H1 (cell line): ENCODE data around the gene ALDH1B1. TPM values are rescaled to one million over a fixed set of nuclear protein-coding genes. Genes with fewer than 3 reads are reported as not detected.

Source experiments
- CTCF ChIA-PET: fragments of 300-600 bp; sonication (Branson Sonifier 250); formaldehyde crosslinking; loops from one replicate; lab custom pipeline; 2021; ENCODE audit not compliant: partially characterized antibody; lab: Charles Lee
- POLR2A ChIA-PET: fragments of 300-600 bp; sonication (Branson Sonifier 250); formaldehyde crosslinking; loops from one replicate; lab custom pipeline; 2021; ENCODE audit warnings: inconsistent platforms; ENCODE audit not compliant: partially characterized antibody; lab: Charles Lee
- DNase-seq, 2 experiments: peaks; one replicate each; pipeline versions ENCODE4 v3.0.0 to v3.0.0-alpha.2; 2010 to 2022; ENCODE audit warnings: low spot score in 2 of 2, low read depth in 1 of 2, mixed read lengths in 1 of 2
- FAIRE-seq: peaks from 2 replicates; lab custom pipeline; 2011; peaks lifted over from hg19 to GRCh38; lab: Jason Lieb, UNC
- H2AFZ ChIP-seq: 2 replicates; pipeline ENCODE4 v1.8.1; 2012; ENCODE audit warnings: low read length, inconsistent platforms
- H2AK5ac ChIP-seq: 2 replicates; pipeline ENCODE4 v1.6.1; 2013; ENCODE audit warnings: low read depth, low read length
- H2BK120ac ChIP-seq: replicated peaks from 2 replicates; pipeline ENCODE3; 2013; ENCODE audit warnings: low read depth, low read length, inconsistent platforms
- H2BK12ac ChIP-seq: 2 replicates; pipeline ENCODE4 v1.6.1; 2013; ENCODE audit warnings: low read depth, low read length
- H2BK15ac ChIP-seq: 2 replicates; pipeline ENCODE4 v1.6.1; 2013; ENCODE audit warnings: low read length
- H2BK20ac ChIP-seq: 2 replicates; pipeline ENCODE4 v1.6.1; 2013; ENCODE audit warnings: low read length
- H2BK5ac ChIP-seq: 2 replicates; pipeline ENCODE4 v1.6.1; 2013; ENCODE audit warnings: low read depth, low read length
- H3K14ac ChIP-seq: 2 replicates; pipeline ENCODE4 v1.6.1; 2013; ENCODE audit warnings: inconsistent platforms; ENCODE audit not compliant: insufficient read length
- H3K18ac ChIP-seq: 2 replicates; pipeline ENCODE4 v1.6.1; 2013; ENCODE audit warnings: low read length; ENCODE audit errors: extremely low read depth
- H3K23ac ChIP-seq: 2 replicates; pipeline ENCODE4 v1.6.1; 2013; ENCODE audit warnings: inconsistent platforms; ENCODE audit not compliant: insufficient read length
- H3K23me2 ChIP-seq: 2 replicates; pipeline ENCODE4 v1.6.1; 2013; ENCODE audit warnings: low read depth, low read length
- H3K27ac ChIP-seq: 2 replicates; pipeline ENCODE4 v1.6.1; 2011; ENCODE audit warnings: low read depth, low read length, inconsistent platforms
- H3K27me3 ChIP-seq, 4 experiments: replicated peaks in 1 of 4; 1 replicate in 1 of 4; 2 replicates in 3 of 4; pipeline versions ENCODE4 v1.6.1 to v1.8.1; 2011 to 2013; ENCODE audit warnings: low read length in 3 of 4, mild to moderate bottlenecking in 3 of 4, inconsistent platforms in 2 of 4, mixed read lengths in 2 of 4, moderate library complexity in 1 of 4; ENCODE audit not compliant: control insufficient read depth in 3 of 4, insufficient read depth in 3 of 4; ENCODE audit errors: extremely low read depth in 1 of 4
- H3K36me3 ChIP-seq, 4 experiments: 2 replicates each; pipeline versions ENCODE4 v1.6.1 to v1.8.1; 2011 to 2013; ENCODE audit warnings: mild to moderate bottlenecking in 4 of 4, low read length in 3 of 4, moderate library complexity in 2 of 4, control low read depth in 1 of 4, inconsistent platforms in 1 of 4; ENCODE audit not compliant: insufficient read depth in 4 of 4, control insufficient read depth in 2 of 4
- H3K4ac ChIP-seq: replicated peaks from 2 replicates; pipeline ENCODE3; 2013; ENCODE audit warnings: low read length, low read depth, mixed read lengths, inconsistent platforms; ENCODE audit not compliant: insufficient read length
- H3K4me1 ChIP-seq, 4 experiments: replicated peaks in 1 of 4; 1 replicate in 1 of 4; 2 replicates in 3 of 4; pipeline versions ENCODE4 v1.6.1 to v1.8.1; 2011 to 2013; ENCODE audit warnings: low read length in 3 of 4, inconsistent platforms in 2 of 4, mixed read lengths in 1 of 4; ENCODE audit not compliant: insufficient read depth in 4 of 4, control insufficient read depth in 3 of 4
- H3K4me2 ChIP-seq, 2 experiments: 2 replicates each; pipeline versions ENCODE4 v1.6.1 to v1.8.1; 2011 to 2013; ENCODE audit warnings: low read depth in 2 of 2, low read length in 2 of 2, control low read depth in 1 of 2, inconsistent platforms in 1 of 2, mild to moderate bottlenecking in 1 of 2; ENCODE audit not compliant: insufficient read depth in 1 of 2
- H3K4me3 ChIP-seq, 4 experiments: fragments of 200-600, 300-600 bp in 1 of 4; sonication (generic), shearing (Covaris generic), sonication (Bioruptor Twin) in 1 of 4; 2 replicates each; pipeline versions ENCODE4 v1.5.1 to v1.8.1; 2011 to 2016; ENCODE audit warnings: low read length in 4 of 4, low read depth in 3 of 4, control low read depth in 2 of 4, inconsistent platforms in 2 of 4, mild to moderate bottlenecking in 2 of 4, mixed read lengths in 1 of 4, moderate library complexity in 1 of 4; ENCODE audit not compliant: insufficient read depth in 2 of 4; ENCODE audit errors: extremely low read depth in 1 of 4
- H3K56ac ChIP-seq: replicated peaks from 2 replicates; pipeline ENCODE3; 2013; ENCODE audit warnings: low read depth, mild to moderate bottlenecking, mixed read lengths, low read length, inconsistent platforms; ENCODE audit not compliant: insufficient read length
- H3K79me1 ChIP-seq: 2 replicates; pipeline ENCODE4 v1.6.1; 2013; ENCODE audit warnings: low read depth, low read length, control low read depth
- H3K79me2 ChIP-seq, 2 experiments: 2 replicates each; pipeline versions ENCODE4 v1.6.1 to v1.8.1; 2012 to 2013; ENCODE audit warnings: low read length in 2 of 2, mild to moderate bottlenecking in 2 of 2, inconsistent platforms in 1 of 2; ENCODE audit not compliant: insufficient read depth in 2 of 2, control insufficient read depth in 1 of 2
- H3K9ac ChIP-seq, 4 experiments: replicated peaks in 1 of 4; 1 replicate in 1 of 4; 2 replicates in 3 of 4; pipeline versions ENCODE4 v1.6.1 to v1.8.1; 2011 to 2013; ENCODE audit warnings: low read depth in 3 of 4, low read length in 3 of 4, control low read depth in 2 of 4, mild to moderate bottlenecking in 2 of 4, moderate library complexity in 2 of 4, inconsistent platforms in 1 of 4; ENCODE audit errors: extremely low read depth in 1 of 4
- H3K9me3 ChIP-seq, 2 experiments: 2 replicates each; pipeline versions ENCODE4 v1.6.1 to v1.8.1; 2012 to 2013; ENCODE audit warnings: mild to moderate bottlenecking in 2 of 2, moderate library complexity in 2 of 2, control low read depth in 1 of 2, inconsistent platforms in 1 of 2, low read depth in 1 of 2, low read length in 1 of 2, mixed read lengths in 1 of 2; ENCODE audit not compliant: insufficient read depth in 2 of 2
- H4K20me1 ChIP-seq, 2 experiments: replicated peaks in 1 of 2; 2 replicates each; pipeline versions ENCODE3 to v1.8.1; 2011 to 2013; ENCODE audit warnings: inconsistent platforms in 2 of 2, low read length in 2 of 2, mild to moderate bottlenecking in 1 of 2; ENCODE audit not compliant: insufficient read depth in 2 of 2, control insufficient read depth in 1 of 2
- H4K5ac ChIP-seq: 2 replicates; pipeline ENCODE4 v1.6.1; 2013; ENCODE audit warnings: low read length, low read depth, mixed read lengths, inconsistent platforms; ENCODE audit not compliant: insufficient read length
- H4K8ac ChIP-seq: 2 replicates; pipeline ENCODE4 v1.8.0; 2013; ENCODE audit warnings: mild to moderate bottlenecking, moderate library complexity, low read length, inconsistent platforms; ENCODE audit not compliant: insufficient read depth; ENCODE audit errors: extremely low read depth
- H4K91ac ChIP-seq: replicated peaks from 2 replicates; pipeline ENCODE3; 2013; ENCODE audit warnings: low read length, mixed read lengths, inconsistent platforms; ENCODE audit not compliant: insufficient read length
- BCL11A ChIP-seq, 2 experiments: IDR thresholded peaks; one replicate each; pipeline ENCODE4 v1.6.1; 2011; ENCODE audit warnings: low read depth in 2 of 2, low read length in 2 of 2, mild to moderate bottlenecking in 2 of 2
- CEBPB ChIP-seq: IDR thresholded peaks from 2 replicates; pipeline ENCODE4 v1.6.1; 2012; ENCODE audit warnings: low read depth, low read length
- CTBP2 ChIP-seq: IDR thresholded peaks from 2 replicates; pipeline ENCODE4 v1.7.0; 2011; ENCODE audit warnings: borderline replicate concordance, mild to moderate bottlenecking, moderate library complexity, mixed read lengths, low read length; ENCODE audit not compliant: insufficient read depth, insufficient read length
- JUN ChIP-seq: IDR thresholded peaks from 2 replicates; pipeline ENCODE4 v1.6.1; 2011; ENCODE audit warnings: low read depth, mild to moderate bottlenecking, improper control_type of control experiment, low read length
- KDM4A ChIP-seq: IDR thresholded peaks from one replicate; pipeline ENCODE4 v1.7.1; 2012; ENCODE audit warnings: low read depth, mild to moderate bottlenecking, moderate library complexity, low read length, inconsistent platforms; ENCODE audit not compliant: severe bottlenecking
- PHF8 ChIP-seq: fragments of 200-600 bp; sonication (generic); conservative IDR thresholded peaks from 2 replicates; pipeline ENCODE4 v1.7.1; 2012; ENCODE audit warnings: low read depth, mild to moderate bottlenecking, inconsistent platforms, low read length, moderate library complexity
- RNF2 ChIP-seq: fragments of 200-900, 300-1000 bp; sonication (generic); IDR thresholded peaks from 2 replicates; pipeline ENCODE4 v1.7.1; 2016; ENCODE audit warnings: borderline replicate concordance, low read depth, mild to moderate bottlenecking, antibody characterized with exemption, low read length; ENCODE audit not compliant: poor library complexity, severe bottlenecking; ENCODE audit errors: missing control alignments
- RXRA ChIP-seq: IDR thresholded peaks from 2 replicates; pipeline ENCODE4 v1.6.1; 2011; ENCODE audit warnings: low read depth, mild to moderate bottlenecking, low read length, moderate library complexity; ENCODE audit not compliant: insufficient read depth
- SAP30 ChIP-seq: fragments of 300-600 bp; sonication (generic); IDR thresholded peaks from 2 replicates; pipeline ENCODE4 v1.7.1; 2012; ENCODE audit warnings: low read length, moderate library complexity, mild to moderate bottlenecking, inconsistent platforms; ENCODE audit not compliant: insufficient read depth, insufficient replicate concordance
- SIRT6 ChIP-seq: IDR thresholded peaks from one replicate; pipeline ENCODE4 v1.7.1; 2012; ENCODE audit warnings: low read length, inconsistent platforms
- TCF12 ChIP-seq: IDR thresholded peaks from 2 replicates; pipeline ENCODE4 v1.6.1; 2011; ENCODE audit warnings: low read depth, mild to moderate bottlenecking, low read length
- WGBS, 2 experiments: shearing (Covaris generic) in 1 of 2; methylation state at CpG; one replicate each; pipeline versions ENCODE4 v1.1.6 to v1.1.7; 2013 to 2015; ENCODE audit warnings: low lambda C conversion rate in 2 of 2, mixed read lengths in 2 of 2, inconsistent platforms in 1 of 2, low coverage in 1 of 2, missing lambda C conversion rate in 1 of 2; ENCODE audit not compliant: insufficient replicate concordance in 2 of 2, insufficient coverage in 1 of 2, insufficient read length in 1 of 2; ENCODE audit errors: extremely low coverage in 1 of 2, missing lambda C conversion rate in 1 of 2; 5-methylcytosine and 5-hydroxymethylcytosine counted together
- polyA plus RNA-seq, 7 experiments: library from polyadenylated mRNA; depleted of rRNA in 3 of 7; stranded (reverse) in 5 of 7; unstranded in 2 of 7; fragments of >200 nt in 5 of 7; fragments of 200-250 nt in 2 of 7; gene quantifications; 1 replicate in 5 of 7; 2 replicates in 1 of 7; 4 replicates in 1 of 7; pipeline versions ENCODE4 v1.2.1 to v1.2.3, GENCODE V29; 2011 to 2013; ENCODE audit warnings: missing spikeins in 2 of 7, mixed read lengths in 2 of 7
- total RNA-seq: library from RNA; stranded (reverse); fragmentation: NEBNext Ultra II Directional; extraction: Animal tissue kit (Norgen Biotek cat#: 25700); gene quantifications from 2 replicates; pipeline ENCODE4 v1.2.1, GENCODE V29; 2021
- TF ChIP-seq, protein P1 (sequence below): IDR thresholded peaks from 2 replicates; pipeline ENCODE4 v1.6.1; 2012; ENCODE audit warnings: inconsistent platforms

Gene ALDH1B1
- total and polyA plus RNA-seq, 2 of the 8 experiments (the other 6 are each of a cell fraction or from before 2014, with no cell fraction given): 41.6 to 78.7 TPM

DNA sequence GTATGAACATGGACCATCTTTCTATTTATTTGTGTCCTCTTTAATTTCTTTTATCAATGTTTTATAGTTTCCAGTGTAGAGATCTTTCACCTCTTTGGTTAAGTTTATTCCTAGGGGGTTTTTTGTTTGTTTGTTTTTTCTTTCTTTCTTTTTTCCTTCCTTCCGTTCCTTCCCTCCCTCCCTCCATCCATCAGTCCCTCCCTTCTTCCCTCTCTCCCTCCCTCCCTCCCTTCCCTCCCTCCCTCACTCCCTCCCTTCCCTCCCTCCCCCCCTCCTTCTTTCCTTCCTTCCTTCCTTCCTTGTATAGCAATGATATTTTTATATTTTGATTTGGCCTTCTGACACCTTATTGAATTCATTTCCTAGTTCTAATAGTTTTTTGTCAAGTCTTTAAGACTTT, 55.2 kb downstream of the ALDH1B1 start:
- POLR2A ChIA-PET: no interaction called here
- no peak overlapping the region for H4K91ac ChIP-seq
- no peak overlapping the region for H2BK15ac ChIP-seq
- H2BK5ac ChIP-seq: no peak overlapping the region
- no peak overlapping the region for H2BK120ac ChIP-seq
- TF ChIP-seq, protein P1, sequence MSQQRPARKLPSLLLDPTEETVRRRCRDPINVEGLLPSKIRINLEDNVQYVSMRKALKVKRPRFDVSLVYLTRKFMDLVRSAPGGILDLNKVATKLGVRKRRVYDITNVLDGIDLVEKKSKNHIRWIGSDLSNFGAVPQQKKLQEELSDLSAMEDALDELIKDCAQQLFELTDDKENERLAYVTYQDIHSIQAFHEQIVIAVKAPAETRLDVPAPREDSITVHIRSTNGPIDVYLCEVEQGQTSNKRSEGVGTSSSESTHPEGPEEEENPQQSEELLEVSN: no peak
- TF ChIP-seq SIRT6: no peak
- no peak for TF ChIP-seq KDM4A
- no peak for TF ChIP-seq TCF12
- TF ChIP-seq PHF8: no peak
- TF ChIP-seq BCL11A (IDR thresholded peaks at IDR 0.05; ENCODE audit: low read depth in 2 of 2, low read length in 2 of 2): no peak
- TF ChIP-seq SAP30: no peak
- no peak for TF ChIP-seq RNF2
- TF ChIP-seq JUN: no peak
- no peak for TF ChIP-seq RXRA
- TF ChIP-seq CEBPB: no peak
- no peak for TF ChIP-seq CTBP2
- no peak overlapping the region for H3K27ac ChIP-seq
- H3K23me2 ChIP-seq: no peaks in the 10 kb centered on the region
- no peaks in the 10 kb centered on the region for H3K36me3 ChIP-seq
- H4K8ac ChIP-seq: no peak overlapping the region
- H3K79me2 ChIP-seq: no peaks in the 10 kb centered on the region
- no peak overlapping the region for H2AFZ ChIP-seq
- FAIRE-seq (no peak), DNase-seq (no peak)
- H4K20me1 ChIP-seq: no peaks in the 10 kb centered on the region
- no peak overlapping the region for H3K56ac ChIP-seq
- H3K14ac ChIP-seq: no peak overlapping the region
- H4K5ac ChIP-seq: no peak overlapping the region
- no peak overlapping the region for H3K4me3 ChIP-seq
- H3K27me3 ChIP-seq: no peaks in the 10 kb centered on the region
- no peaks in the 10 kb centered on the region for H3K9me3 ChIP-seq
- H2AK5ac ChIP-seq: no peak overlapping the region
- no peak overlapping the region for H3K23ac ChIP-seq
- CTCF ChIA-PET: no interaction called here
- H3K4me2 ChIP-seq: no peak overlapping the region
- no peak overlapping the region for H3K9ac ChIP-seq
- H3K79me1 ChIP-seq: no peaks in the 10 kb centered on the region
- no CpG with 5 or more reads among the region's 1 CpG for WGBS, 2 experiments
- H3K18ac ChIP-seq: no peak overlapping the region
- no peak overlapping the region for H2BK20ac ChIP-seq
- H3K4me1 ChIP-seq: no peaks in the 10 kb centered on the region
- H2BK12ac ChIP-seq: no peak overlapping the region
- H3K4ac ChIP-seq: no peak overlapping the region
